Activated T-cell treated with anti-CD3 and anti-CD28 coated beads, Interleukin-2, amount 50 U/mL, for 4 hours (primary cell): ENCODE data around the gene QSER1. TPM values are rescaled to one million over a fixed set of nuclear protein-coding genes. Genes with fewer than 3 reads are reported as not detected.

Source experiments
- total RNA-seq, 3 donors: library from RNA; stranded (reverse); gene quantifications; one replicate each; pipeline ENCODE4 v1.2.1, GENCODE V29; 2021

The QSER1 gene
- total RNA-seq, 3 donors from 2014 or later: 9.0 to 10.4 (median 9.2) TPM

Other genes starting within 250 kb of the QSER1 start
- gene CCDC73, start 98.1 kb upstream of the QSER1 start, total RNA-seq: under 1 TPM in 1 of 3 donors, not detected in 2; 0.05 TPM
- under 1 TPM; 0.45 to 0.68 (median 0.56) TPM for gene PRRG4, start 62.9 kb upstream of the QSER1 start, total RNA-seq
- 1 to 10 TPM; 1.0 to 2.7 (median 2.2) TPM for gene DEPDC7, start 123.1 kb downstream of the QSER1 start, total RNA-seq
- 10 to 100 TPM in 2 of 3 donors, 1 to 10 TPM in 1; 8.2 to 14.1 (median 11.1) TPM for gene TCP11L1, start 146.8 kb downstream of the QSER1 start, total RNA-seq